ENCODE data around the gene IMPG2. TPM values are rescaled to one million over a fixed set of nuclear protein-coding genes. Genes with fewer than 3 reads are reported as not detected.

The IMPG2 gene
- total RNA-seq, 1 donor from 2014 or later, result 0.30 TPM

DNA sequence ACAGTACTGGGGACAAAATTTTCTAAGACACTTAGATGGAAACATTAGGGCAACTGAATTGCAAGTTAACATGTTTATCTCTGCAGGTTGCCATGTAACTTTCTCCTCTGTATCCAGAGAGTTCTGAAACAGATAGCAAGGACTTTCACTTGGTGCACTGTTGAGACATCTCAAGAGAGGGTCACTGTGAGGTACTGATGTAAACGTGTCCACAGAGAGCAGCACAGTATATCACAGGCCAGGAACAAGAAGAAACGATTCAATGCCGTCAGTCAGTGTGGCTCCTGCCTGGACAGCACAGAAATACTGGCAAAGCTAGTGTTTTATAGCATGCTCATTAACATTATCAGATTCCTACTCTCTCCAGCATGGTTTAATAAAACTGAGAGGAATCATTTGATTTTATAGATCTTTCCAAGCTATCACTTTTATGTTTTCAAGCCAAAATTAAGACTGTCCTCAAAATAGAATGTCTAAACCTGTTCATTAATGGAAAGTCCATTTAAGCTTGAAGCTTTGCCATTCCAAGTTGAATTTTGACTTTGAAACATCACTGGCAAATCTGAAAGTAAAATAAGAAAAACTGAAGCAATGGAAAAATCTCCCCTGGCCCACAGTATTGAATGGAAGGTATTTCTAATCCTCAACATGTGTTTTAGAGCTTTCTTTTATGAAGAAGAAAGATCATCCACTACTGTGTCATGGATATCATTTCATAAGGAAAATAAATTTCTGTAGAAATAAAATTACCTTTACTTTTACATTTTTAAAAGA is 102.7 kb downstream of the IMPG2 start:
- no peak overlapping the region for H2AFZ ChIP-seq (ENCODE audit: low read depth, low read length)
- peaks cover 6% of the 10 kb centered on the region for H3K9me3 ChIP-seq (ENCODE audit: insufficient read depth, low read depth, low read length)
- Mint-ChIP-seq H3K27ac (ENCODE audit: unreplicated experiment) (no peak overlapping the region), H3K9me3 (ENCODE audit: unreplicated experiment) (peaks cover 11% of the 10 kb centered on the region), H3K36me3 (ENCODE audit: low read depth, unreplicated experiment) (peaks cover 2% of the 10 kb centered on the region), H3K4me3 (ENCODE audit: unreplicated experiment) (no peak overlapping the region), H3K4me1 (ENCODE audit: low read depth, unreplicated experiment) (no peaks in the 10 kb centered on the region), H3K27me3 (ENCODE audit: low read depth, unreplicated experiment) (no peaks in the 10 kb centered on the region)
- no peaks in the 10 kb centered on the region for H3K79me2 ChIP-seq (ENCODE audit: insufficient read depth, low read length)
- DNase-seq (ENCODE audit: low read depth) (no peak), FAIRE-seq (peak; percentile 26)
- no peak overlapping the region for H3K27ac ChIP-seq (ENCODE audit: low read depth, low read length)
- H3K4me3 ChIP-seq (ENCODE audit: insufficient read depth, low read depth, low read length), result no peak overlapping the region
- no peak overlapping the region for H3K9ac ChIP-seq (ENCODE audit: low read length)
- H3K27me3 ChIP-seq (ENCODE audit: insufficient read depth, low read length), result no peaks in the 10 kb centered on the region
- H4K20me1 ChIP-seq (ENCODE audit: insufficient read depth, low read length), result no peaks in the 10 kb centered on the region
- TF ChIP-seq, protein P1, sequence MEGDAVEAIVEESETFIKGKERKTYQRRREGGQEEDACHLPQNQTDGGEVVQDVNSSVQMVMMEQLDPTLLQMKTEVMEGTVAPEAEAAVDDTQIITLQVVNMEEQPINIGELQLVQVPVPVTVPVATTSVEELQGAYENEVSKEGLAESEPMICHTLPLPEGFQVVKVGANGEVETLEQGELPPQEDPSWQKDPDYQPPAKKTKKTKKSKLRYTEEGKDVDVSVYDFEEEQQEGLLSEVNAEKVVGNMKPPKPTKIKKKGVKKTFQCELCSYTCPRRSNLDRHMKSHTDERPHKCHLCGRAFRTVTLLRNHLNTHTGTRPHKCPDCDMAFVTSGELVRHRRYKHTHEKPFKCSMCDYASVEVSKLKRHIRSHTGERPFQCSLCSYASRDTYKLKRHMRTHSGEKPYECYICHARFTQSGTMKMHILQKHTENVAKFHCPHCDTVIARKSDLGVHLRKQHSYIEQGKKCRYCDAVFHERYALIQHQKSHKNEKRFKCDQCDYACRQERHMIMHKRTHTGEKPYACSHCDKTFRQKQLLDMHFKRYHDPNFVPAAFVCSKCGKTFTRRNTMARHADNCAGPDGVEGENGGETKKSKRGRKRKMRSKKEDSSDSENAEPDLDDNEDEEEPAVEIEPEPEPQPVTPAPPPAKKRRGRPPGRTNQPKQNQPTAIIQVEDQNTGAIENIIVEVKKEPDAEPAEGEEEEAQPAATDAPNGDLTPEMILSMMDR (IDR thresholded peaks at IDR 0.05; ENCODE audit: insufficient read depth, low read depth, low read length), result no peak
- no peak for TF ChIP-seq EZH2 (IDR thresholded peaks at IDR 0.05; ENCODE audit: insufficient read depth, low read length)
- no peak overlapping the region for H3K4me2 ChIP-seq (ENCODE audit: low read length)
- H3K4me1 ChIP-seq (ENCODE audit: insufficient read depth, low read length), result no peaks in the 10 kb centered on the region
- H3K36me3 ChIP-seq (ENCODE audit: insufficient read depth, low read length), result no peaks in the 10 kb centered on the region

- no peaks in the 10 kb centered on the region for H4K20me1 ChIP-seq (ENCODE audit: insufficient read depth, low read length)
- Mint-ChIP-seq H3K27ac (ENCODE audit: unreplicated experiment) (no peak overlapping the region), H3K27me3 (ENCODE audit: low read depth, unreplicated experiment) (no peaks in the 10 kb centered on the region), H3K9me3 (ENCODE audit: unreplicated experiment) (peaks cover 11% of the 10 kb centered on the region), H3K4me1 (ENCODE audit: low read depth, unreplicated experiment) (no peaks in the 10 kb centered on the region), H3K4me3 (ENCODE audit: unreplicated experiment) (no peak overlapping the region), H3K36me3 (ENCODE audit: low read depth, unreplicated experiment) (peaks cover 2% of the 10 kb centered on the region)
- no peaks in the 10 kb centered on the region for H3K36me3 ChIP-seq (ENCODE audit: insufficient read depth, low read length)
- H3K4me2 ChIP-seq (ENCODE audit: low read length), result no peak overlapping the region
- H3K4me3 ChIP-seq (ENCODE audit: insufficient read depth, low read depth, low read length), result no peak overlapping the region
- no peak overlapping the region for H3K9ac ChIP-seq (ENCODE audit: low read length)
- DNase-seq (ENCODE audit: low read depth), result no peak
- H3K27ac ChIP-seq (ENCODE audit: low read depth, low read length), result no peak overlapping the region
- no peak for TF ChIP-seq EZH2 (IDR thresholded peaks at IDR 0.05; ENCODE audit: insufficient read depth, low read length)
- TF ChIP-seq, protein P1 (IDR thresholded peaks at IDR 0.05; ENCODE audit: insufficient read depth, low read depth, low read length), result no peak
- H3K27me3 ChIP-seq (ENCODE audit: insufficient read depth, low read length), result no peaks in the 10 kb centered on the region
- peaks cover 6% of the 10 kb centered on the region for H3K9me3 ChIP-seq (ENCODE audit: insufficient read depth, low read depth, low read length)
- no peaks in the 10 kb centered on the region for H3K4me1 ChIP-seq (ENCODE audit: insufficient read depth, low read length)
- FAIRE-seq, result no peak
- H2AFZ ChIP-seq (ENCODE audit: low read depth, low read length), result no peak overlapping the region
- no peaks in the 10 kb centered on the region for H3K79me2 ChIP-seq (ENCODE audit: insufficient read depth, low read length)
Measured at GRCh38 chr3:101216710-101217465, 103.5 kb downstream of the IMPG2 start.

Data from astrocyte (in vitro differentiated cells and primary cell).